HG02981 (cell line): ENCODE data around the gene HNF1B.
"Not testable (repeated sequence)": the region's sequence is repeated elsewhere in the genome, so short reads cannot be mapped to it uniquely, and the experiment has no call there.

ENCODE experiments used
- ATAC-seq: cut with Tn5 transposase; IDR thresholded peaks from one replicate; pipeline ENCODE4 v1.9.1; 2021; ENCODE audit warnings: mild to moderate bottlenecking, moderate library complexity; ENCODE audit not compliant: unreplicated experiment

The HNF1B gene, protein sequence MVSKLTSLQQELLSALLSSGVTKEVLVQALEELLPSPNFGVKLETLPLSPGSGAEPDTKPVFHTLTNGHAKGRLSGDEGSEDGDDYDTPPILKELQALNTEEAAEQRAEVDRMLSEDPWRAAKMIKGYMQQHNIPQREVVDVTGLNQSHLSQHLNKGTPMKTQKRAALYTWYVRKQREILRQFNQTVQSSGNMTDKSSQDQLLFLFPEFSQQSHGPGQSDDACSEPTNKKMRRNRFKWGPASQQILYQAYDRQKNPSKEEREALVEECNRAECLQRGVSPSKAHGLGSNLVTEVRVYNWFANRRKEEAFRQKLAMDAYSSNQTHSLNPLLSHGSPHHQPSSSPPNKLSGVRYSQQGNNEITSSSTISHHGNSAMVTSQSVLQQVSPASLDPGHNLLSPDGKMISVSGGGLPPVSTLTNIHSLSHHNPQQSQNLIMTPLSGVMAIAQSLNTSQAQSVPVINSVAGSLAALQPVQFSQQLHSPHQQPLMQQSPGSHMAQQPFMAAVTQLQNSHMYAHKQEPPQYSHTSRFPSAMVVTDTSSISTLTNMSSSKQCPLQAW

GRCh38 chr17:37744961-37745800, at the start of gene HNF1B:
Gene HNF1B (minus strand): TSS chr17:37745059. CDS start chr17:37744884, 175 bp downstream.
- ATAC-seq, result peak; percentile 47

GRCh38 chr17:37792787-37793186, 47.9 kb upstream of the HNF1B start:
- ATAC-seq, result no peak

DNA sequence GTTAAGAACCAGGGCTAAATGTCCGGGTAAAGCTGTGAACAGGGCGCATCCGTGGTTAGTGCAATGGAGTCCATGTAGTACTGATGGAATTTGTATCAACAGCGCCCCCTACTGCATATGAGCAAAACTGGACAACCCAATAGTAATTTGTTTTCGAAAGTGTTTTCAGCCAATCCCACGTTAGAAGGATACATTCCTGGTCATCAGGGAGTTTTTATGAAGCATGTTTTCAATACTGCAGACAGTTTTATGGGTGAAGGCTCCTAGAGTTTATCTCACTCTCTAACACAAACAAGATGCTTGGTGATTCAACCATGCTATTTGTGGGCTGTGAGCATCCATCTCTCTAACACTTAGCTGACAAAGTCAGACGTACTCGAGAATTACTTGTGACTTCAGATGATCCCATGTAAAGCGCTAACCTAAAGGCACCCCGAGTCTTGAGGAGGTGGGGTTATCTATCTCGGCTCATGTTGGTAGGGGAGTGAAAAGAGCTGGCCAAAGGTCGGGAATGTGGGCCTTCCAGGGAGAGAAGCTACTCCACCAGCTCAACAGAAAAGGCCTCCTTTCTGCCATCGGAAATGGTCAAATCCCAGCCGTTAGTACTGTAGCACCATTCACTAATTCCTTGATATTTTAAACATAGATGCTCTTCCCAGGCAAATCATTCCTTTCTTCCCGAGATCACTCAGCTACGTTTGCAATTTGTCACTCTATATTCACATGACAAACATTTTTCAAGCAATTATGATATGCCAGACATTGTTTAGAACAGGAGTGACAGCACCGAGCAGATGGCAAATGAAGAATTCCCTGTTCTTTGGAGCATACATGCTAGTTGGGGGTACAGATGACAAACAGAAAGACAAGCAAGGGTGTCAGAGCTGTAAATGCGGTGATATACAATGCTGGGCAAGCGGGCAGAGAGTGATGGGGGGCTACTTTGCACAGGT, 46.9 kb upstream of the HNF1B start:
- ATAC-seq, result no peak

DNA sequence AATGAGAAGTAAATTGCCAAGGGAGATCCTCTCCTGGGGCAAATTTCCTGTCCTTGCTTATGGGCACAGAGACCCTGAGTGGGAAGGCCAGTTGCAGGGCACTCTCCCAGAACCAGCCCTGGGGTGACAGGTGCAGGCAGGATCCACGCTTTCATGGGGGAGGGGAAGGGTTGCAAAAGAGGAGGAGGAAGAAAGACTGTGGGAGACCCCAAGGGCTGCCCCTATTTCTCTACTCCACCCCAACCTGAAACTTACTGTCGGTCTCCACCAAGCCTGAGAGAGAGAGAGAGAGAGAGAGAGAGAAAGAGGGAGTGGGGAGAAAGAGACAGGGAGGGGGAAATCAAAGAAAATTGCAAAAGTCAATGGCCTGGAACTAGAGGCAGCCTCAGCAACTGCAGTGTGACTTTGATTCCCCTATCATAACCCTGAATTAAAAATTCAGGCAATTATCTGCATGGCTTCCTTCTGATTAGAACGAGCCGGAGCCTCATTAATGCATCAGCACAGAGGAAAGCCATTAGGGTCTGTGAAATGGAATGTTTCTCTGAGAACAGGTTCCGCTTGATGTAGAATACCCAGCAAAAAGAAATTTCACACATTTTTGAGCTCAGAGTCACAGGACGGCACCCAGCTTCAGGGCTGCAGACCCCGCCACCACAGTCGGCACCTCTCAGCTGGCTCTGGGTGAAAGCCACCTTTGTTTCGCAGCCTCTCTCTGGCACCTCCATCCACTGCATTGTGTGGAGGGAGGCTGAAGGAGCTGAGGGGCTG, 45.1 kb upstream of the HNF1B start:
- no peak for ATAC-seq

DNA sequence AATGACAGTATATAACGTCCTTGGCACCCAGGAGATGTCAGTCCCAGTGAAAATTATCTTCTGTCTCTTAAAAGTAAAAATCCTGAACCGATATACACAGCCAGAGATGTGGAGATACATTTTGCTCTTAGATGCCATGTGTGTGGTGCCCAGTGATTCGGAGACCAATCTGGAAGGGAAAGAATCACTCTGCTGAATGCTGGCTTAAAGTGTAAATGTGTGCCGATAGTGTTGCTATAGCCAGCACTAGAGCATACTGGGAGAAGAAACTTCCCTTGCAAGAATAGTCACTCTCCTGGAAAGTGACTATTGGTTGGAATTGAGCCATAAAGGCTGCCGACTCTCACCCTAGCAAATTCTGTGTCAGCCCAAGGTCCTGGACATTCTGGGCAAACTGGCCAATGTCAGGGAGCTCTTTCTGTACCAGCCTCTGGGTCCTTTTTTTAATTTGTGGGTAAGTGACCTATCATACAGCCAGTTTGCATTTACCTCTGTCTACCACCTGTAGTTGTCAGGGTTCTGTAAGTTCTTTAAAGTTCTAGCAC, 44.2 kb upstream of the HNF1B start:
- no peak for ATAC-seq

DNA sequence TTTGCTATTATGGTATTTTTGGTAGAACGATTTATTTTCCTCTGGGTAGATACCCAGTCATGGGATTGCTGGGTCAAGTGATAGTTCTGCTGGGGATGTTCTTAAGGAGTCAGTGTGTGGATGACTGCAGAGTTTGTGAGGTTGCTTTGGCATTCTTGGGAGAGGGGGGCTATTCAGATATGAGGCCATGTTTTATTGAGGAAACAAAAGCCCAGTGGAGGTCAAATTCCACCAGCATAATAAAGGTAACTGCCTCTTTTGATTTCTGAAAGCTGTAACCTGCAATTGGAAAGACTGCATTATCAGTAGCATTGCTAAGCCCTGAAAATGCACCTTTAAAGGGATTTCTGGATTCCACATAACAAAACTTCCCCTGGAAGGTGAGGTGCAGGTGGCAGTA, 43.7 kb upstream of the HNF1B start:
- ATAC-seq, result no peak

DNA sequence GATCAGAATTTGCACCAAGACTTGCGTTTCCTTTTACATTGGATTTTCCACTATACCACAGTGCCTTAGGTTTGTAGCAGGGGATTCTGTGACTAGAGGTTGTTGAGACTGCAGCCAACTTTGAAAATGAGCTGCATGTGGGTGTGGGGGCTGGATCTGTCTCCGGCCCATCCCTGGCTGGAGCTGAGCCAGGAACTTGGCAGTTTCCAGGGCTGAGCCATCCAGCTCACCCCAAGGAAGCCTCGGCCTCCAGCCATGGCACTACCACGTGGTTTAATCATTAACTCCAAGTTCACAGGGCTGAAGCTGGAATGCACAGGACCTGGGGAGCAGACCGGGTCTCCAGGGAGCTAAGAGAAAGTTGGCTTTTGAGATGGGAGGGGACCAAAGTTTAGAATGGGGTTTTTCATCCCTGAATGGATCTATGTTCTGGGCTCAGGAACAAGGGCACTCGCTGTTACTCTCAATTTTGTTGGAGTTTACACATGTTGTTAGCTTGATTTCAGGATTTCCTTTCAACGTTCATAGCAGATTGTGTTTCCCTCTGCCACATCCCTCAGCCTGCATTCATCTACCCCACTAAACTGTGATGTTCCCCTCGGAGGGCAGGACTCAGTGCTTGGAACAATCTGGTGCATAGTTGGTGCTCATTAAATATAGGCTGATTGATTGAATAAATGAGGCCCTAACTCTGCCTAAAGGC, 42.3 kb upstream of the HNF1B start:
- no peak for ATAC-seq

DNA sequence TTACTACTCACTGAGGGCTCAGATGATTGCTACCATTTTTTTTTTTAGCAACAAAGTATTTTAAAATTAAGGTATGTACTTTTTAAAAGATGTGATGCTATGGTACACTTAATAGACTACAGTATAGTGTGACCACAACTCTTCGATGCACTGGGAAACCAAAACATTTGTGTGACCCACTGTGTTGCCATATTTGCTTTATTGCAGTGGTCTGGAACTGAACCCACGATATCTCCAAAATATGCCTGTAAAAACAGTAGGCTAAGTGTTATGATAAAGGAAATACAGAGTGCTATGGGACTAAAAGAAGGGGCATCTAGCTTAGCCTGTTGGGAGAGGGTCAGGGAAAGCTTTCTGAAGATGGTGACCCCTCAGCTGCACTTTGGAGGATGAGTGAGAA, 41.6 kb upstream of the HNF1B start:
- ATAC-seq, result no peak

GRCh38 chr17:37782460-37782859, 37.6 kb upstream of the HNF1B start:
- not testable (repeated sequence) for ATAC-seq

DNA sequence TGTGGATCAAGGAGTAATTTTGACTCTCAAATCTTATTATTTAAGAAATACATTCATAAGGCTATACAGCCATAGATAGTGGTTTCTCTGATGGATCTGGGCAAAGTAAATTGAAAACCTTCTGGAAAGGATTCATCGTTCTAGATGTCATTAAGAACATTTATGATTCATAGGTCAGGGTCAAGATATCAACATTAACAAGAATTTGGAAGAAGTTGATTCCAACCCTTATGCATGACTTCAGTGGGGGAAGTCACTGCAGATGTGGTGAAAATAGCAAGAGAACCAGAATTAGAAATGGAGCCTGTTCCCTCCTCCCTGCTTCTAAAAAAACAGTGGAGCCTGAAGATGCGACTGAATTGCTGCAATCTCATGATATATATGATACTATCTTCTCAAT, 36.6 kb upstream of the HNF1B start:
- no peak for ATAC-seq

- no peak for ATAC-seq
These were observed 34.7 kb upstream of the HNF1B start for GRCh38 chr17:37779554-37779953.

DNA sequence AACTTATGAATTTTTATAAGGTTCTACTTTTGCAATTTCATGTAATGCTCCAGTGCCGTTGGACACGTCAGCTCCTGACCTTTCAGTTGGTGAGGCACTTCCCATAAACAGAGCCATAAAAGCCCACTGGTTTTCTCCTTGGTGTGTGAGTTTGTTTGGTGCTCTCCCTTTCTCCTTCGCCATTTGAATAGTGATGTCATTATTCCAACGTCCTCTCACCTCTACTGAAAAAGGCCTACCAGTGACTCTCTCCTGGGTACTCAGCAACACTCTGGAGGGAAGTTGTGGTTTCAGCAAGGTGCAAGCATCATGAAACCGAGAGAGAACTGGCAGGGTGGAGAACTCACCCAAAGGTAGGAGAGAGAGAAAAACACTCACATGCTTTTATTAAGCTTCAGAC, 29.6 kb upstream of the HNF1B start:
- peak; percentile 78 for ATAC-seq

GRCh38 chr17:37772982-37773381, 28.1 kb upstream of the HNF1B start:
- no peak for ATAC-seq

DNA sequence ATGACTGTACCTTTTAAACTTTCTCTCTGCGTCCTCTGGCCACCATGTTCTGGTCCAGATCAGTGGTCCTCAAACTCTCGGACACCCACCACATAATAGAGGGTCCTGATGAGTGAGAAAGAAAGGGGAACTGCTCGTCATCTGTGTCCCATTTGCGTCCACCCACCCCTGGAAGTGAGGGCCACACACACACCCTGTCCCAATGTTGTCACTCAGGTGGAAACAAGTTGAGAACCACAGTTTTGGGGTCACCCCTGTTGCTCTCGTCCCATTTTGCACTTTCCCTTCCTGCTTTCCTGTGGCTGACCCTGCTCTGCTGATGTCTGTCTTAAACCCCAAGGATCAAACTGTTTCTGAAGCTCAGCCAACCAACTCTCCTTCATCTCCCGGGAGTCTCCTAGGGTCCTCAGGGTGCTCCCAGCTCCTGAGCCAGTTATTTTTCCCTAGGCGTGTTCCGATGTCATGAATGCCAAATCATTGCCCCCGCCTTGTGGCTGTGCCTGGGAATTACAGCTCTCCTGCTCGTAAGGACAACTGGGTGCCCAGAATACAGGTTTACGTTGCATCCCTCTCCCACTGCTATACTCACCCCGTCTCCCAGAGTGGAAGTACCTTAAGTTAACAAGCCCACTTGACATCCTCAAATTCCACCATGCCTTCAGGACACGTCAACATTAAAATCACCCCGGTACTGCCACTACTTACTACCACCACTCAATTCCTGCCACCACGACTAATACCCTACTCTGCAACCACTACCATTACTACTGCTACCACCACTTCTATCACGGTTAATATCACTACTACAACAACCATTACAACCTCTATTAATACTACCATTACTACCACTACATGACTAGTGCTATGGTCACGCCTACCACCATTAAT, 26.0 kb upstream of the HNF1B start:
- no peak for ATAC-seq

DNA sequence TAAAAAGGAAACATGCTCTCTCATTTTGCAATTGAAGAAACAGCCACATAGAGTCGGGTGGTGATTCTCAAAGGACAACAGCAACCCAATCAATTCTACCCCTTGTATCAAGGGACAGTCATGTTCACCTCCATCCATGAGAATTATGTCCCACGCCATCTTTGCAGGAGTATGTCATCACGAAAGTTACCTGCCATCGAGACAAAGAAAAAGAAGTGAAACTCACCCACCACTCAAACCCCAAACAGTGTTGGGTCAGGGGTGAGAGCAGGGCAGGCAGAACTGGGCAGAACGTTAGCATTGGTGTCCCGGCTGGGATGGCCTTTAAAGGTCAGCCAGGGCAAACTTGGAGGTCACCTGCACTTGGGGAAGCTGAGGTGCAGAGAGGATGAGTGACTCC, 24.2 kb upstream of the HNF1B start:
- ATAC-seq, result no peak

DNA sequence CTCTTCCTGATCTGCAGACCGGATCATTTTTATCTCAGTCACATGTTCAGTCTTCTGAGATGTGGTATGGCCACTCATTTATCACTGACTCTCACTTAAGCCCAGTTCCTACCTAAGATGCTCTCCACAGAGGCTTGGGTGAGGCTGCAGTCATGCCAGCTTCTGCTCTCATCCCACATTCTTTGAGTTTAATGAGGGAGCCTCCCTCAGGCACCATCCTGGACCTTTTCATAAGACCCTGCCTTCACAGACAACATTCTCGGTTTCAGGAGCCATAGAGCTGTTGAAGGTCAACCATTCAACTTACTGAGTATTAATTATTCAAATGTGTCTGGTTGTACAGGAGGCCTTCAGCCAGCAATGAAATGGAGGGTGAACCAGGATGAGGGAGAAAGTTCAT, 23.6 kb upstream of the HNF1B start:
- no peak for ATAC-seq

GRCh38 chr17:37766971-37767370, 22.1 kb upstream of the HNF1B start:
- ATAC-seq, result no peak

- ATAC-seq, result no peak
These were observed 19.5 kb upstream of the HNF1B start for GRCh38 chr17:37764383-37764782.
